Erythroblast (primary cell): ENCODE results near the gene YDJC.

Experiments used
- GATA1 ChIP-seq: IDR thresholded peaks from 2 replicates; pipeline ENCODE4 v1.6.1; 2011; ENCODE audit warnings: low read depth, mild to moderate bottlenecking, control low read depth, low read length, moderate library complexity
- POLR2A ChIP-seq: IDR thresholded peaks from 2 replicates; pipeline ENCODE4 v1.6.1; 2011; ENCODE audit warnings: mild to moderate bottlenecking, low read length

DNA sequence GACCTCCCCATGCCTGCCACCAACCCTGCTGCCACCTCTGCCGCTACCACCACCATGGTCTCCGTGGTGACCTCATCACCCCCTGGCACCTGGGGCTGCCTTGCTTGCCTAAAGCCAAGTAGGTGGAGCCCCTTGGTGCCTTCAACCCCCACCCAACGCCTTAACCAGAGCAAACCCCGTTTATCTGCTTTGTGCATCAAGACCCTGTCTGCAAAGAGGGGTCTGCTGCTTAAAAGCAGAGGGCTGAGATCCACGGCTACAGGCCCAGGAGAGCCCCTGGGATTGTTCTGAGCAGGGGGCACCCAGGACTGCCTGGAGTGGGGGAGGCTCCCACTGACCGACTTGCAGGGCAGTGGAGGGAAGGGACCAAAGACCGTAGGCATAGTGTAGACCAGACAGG, 31.1 kb upstream of the YDJC start:
- no peak for TF ChIP-seq POLR2A
- no peak for TF ChIP-seq GATA1
